H7 (cell line): ENCODE data around the gene CDHR3. TPM values are rescaled to one million over a fixed set of nuclear protein-coding genes. Genes with fewer than 3 reads are reported as not detected.
"Not testable (repeated sequence)": the region's sequence is repeated elsewhere in the genome, so short reads cannot be mapped to it uniquely, and the experiment has no call there.

ENCODE experiments used
- DNase-seq: peaks from one replicate; pipeline ENCODE4 v3.0.0; 2012
- H3K27me3 ChIP-seq: 2 replicates; pipeline ENCODE4 v1.6.0; 2011; ENCODE audit warnings: mild to moderate bottlenecking, low read length; ENCODE audit not compliant: control insufficient read depth, insufficient read depth
- H3K36me3 ChIP-seq: replicated peaks from 2 replicates; pipeline ENCODE4 v1.5.1; 2011; ENCODE audit warnings: low read length; ENCODE audit not compliant: control insufficient read depth, insufficient read depth
- H3K4me3 ChIP-seq: 2 replicates; pipeline ENCODE4 v1.5.1; 2011; ENCODE audit warnings: low read depth, mild to moderate bottlenecking, control low read depth, low read length, moderate library complexity; ENCODE audit not compliant: insufficient read depth
- total RNA-seq: library from RNA; depleted of rRNA; stranded (reverse); fragments of >200 nt; shearing (Covaris generic); gene quantifications from 2 replicates; pipeline ENCODE4 v1.2.3, GENCODE V29; 2014

CDHR3 gene
- total RNA-seq, 1 experiment from 2014 or later, result 5.7 TPM

DNA sequence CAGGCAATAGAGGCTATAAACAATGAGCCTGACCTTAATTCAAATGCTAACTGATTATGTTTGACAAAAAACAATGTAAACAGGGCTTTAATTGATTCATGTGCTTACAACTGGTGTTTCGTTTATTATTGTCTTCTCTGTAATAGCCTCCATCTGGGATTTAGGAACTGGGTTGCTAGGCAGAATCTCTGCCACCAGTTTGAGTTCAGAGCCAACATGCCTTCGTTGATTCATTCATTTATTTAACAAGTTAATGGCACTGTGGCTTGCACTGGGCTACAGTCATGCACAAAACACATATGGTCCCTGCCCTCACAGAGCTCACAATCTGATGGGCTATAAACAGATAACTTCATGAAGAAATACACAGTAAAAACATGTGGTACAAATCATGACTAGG, 19.6 kb upstream of the CDHR3 start:
- Histone ChIP-seq H3K4me3 (no peak overlapping the region), H3K27me3 (no peaks in the 10 kb centered on the region), H3K36me3 (no peaks in the 10 kb centered on the region)
- DNase-seq, result no peak

GRCh38 chr7:105945848-105946247, 17.2 kb upstream of the CDHR3 start:
- Histone ChIP-seq H3K4me3 (no peak overlapping the region), H3K36me3 (no peaks in the 10 kb centered on the region), H3K27me3 (no peaks in the 10 kb centered on the region)
- DNase-seq, result no peak

GRCh38 chr7:105951597-105951996, 11.5 kb upstream of the CDHR3 start:
- H3K27me3 ChIP-seq, result no peaks in the 10 kb centered on the region
- no peaks in the 10 kb centered on the region for H3K36me3 ChIP-seq
- no peak for DNase-seq
- H3K4me3 ChIP-seq, result no peak overlapping the region

GRCh38 chr7:105952917-105953595, 10.0 kb upstream of the CDHR3 start:
- no peaks in the 10 kb centered on the region for H3K27me3 ChIP-seq

DNA sequence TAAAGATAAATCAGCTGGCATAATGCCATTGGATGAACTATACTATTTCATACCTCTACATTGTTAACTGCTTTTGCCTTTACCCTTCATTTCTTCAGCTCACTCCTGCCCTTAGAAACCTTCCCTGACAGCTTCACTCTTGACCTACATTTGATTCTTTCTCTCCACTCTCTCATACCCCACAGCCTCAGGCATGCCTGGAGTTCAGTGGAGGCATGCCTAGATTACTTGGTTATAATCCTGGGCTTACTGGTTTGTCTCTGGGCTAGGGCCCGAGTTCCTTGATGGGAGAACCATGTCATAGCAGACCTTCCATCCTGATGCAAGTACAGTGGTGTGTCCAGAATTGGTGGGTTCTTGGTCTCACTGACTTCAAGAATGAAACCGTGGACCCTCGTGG, 8.4 kb upstream of the CDHR3 start:
- no peak overlapping the region for H3K4me3 ChIP-seq
- no peak for DNase-seq
- H3K27me3 ChIP-seq, result no peaks in the 10 kb centered on the region
- no peaks in the 10 kb centered on the region for H3K36me3 ChIP-seq

More at GRCh38 chr7:105952917-105953595, 10.0 kb upstream of the CDHR3 start:
- Histone ChIP-seq H3K4me3 (no peak overlapping the region), H3K36me3 (no peaks in the 10 kb centered on the region)
- no peak for DNase-seq

DNA sequence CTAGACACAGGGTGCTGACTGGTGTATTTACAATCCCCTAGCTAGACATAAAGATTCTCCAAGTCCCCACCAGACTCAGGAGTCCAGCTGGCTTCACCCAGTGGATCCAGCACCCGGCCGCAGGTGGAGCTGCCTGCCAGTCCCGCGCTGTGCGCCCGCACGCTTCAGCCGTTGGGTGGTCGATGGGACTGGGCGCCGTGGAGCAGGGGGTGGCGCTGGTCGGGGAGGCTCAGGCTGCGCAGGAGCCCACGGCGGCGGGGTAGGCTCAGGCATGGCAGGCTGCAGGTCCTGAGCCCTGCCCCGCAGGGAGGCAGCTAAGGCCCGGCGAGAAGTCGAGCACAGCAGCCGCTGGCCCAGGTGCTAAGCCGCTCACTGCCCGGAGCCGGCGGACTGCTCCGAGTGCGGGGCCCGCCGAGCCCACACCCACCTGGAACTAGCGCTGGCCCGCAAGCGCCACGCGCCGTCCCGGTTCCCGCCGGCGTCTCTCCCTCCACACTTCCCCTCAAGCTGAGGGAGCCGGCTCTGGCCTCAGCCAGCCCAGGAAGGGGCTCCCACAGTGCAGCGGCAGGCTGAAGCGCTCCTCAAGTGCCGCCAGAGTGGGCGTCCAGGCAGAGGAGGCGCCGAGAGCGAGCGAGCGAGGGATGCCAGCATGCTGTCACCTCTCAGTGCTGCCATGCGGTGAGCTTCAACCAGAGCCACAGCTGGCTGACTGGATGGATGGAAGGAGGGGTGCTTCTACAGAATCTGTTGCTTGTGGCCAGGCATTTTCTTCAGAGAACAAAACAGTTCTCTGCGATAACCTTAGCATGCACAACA, 7.2 kb upstream of the CDHR3 start:
- H3K36me3 ChIP-seq, H3K27me3 ChIP-seq, DNase-seq, H3K4me3 ChIP-seq: not testable (repeated sequence)

DNA sequence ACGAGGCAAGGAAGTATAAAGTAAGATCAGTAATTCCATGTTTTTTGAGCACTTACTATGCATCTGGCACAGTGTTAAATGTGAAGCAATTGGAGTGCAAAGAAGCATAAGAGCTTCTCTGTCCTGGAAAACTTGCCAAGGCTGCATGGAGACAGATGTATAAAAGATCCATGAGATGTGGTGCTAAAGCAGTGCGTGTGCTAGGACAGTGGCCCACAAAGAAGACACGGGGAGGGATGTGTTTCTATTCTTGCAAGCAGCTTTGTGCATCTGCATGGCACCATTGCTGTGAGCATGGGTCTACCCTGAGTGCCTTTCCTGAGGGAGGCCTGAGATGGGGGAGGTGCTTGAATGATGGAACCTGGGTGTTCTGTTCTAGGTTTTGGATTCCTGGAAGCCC, 5.1 kb upstream of the CDHR3 start:
- Histone ChIP-seq H3K36me3 (no peaks in the 10 kb centered on the region), H3K27me3 (no peaks in the 10 kb centered on the region), H3K4me3 (no peak overlapping the region)
- DNase-seq, result no peak

DNA sequence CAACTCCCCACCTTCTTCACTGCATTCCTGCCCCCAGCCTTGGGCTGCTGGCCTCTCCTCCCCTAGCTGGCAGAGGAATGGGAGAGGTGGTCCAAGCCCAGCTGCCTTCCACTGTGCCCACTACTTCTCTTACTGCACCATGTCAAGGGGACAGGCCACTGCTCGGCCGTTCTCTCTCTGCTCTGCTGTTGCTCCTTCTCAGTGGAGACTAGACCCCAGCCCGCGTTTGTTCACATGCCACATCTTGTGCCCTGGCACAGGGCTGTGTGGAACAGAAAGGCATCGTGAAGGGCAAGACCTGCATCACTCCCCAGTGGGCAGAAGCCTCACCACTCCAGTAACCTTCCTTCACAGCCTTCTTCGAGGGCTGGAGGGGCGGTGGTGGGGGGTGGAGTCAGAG, 711 bp upstream of the CDHR3 start:
- Histone ChIP-seq H3K4me3 (no peak overlapping the region), H3K36me3 (no peaks in the 10 kb centered on the region)

DNA sequence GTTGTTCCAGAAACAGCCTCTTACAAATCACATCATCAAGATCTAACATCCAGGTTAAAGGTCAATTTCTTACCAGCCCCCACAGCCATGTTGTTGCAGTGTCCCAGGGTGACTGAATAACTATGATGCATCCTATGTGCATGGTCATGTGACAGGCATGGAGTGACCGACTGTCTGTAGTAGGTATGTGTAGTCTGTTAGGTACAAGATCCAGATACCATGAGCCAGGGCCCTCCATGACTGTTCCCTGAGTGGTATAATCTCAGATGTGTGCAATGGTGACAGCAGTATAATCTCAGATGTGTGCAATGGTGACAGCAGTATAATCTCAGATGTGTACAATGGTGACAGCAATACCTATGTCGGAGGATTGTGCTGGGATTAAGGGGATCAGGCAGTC, 8.8 kb downstream of the CDHR3 start:
- Histone ChIP-seq H3K4me3 (no peak overlapping the region), H3K27me3 (no peaks in the 10 kb centered on the region), H3K36me3 (no peaks in the 10 kb centered on the region)
- no peak for DNase-seq

More for the DNA sequence above, 711 bp upstream of the CDHR3 start:
- DNase-seq, result no peak
- H3K27me3 ChIP-seq, result no peaks in the 10 kb centered on the region

DNA sequence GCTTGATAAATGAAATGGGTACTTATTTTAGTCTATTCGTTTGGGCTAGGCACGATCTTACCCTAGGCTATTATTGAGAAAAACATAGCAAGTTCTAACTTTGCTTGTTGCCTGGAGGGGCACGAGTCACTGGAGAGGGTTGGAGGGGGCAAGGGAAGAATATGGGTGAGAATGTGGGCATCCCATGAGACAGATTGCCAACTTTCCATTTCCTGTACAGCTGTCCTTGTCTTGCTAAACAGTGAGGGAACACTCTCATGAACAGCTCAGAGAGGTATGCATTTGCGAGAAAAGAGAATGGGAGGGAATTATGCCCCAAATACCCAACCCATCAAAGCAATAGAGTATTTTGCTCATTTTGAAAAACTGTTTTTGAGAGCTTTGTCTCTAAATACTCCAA, 9.2 kb downstream of the CDHR3 start:
- H3K4me3 ChIP-seq, result no peak overlapping the region
- no peaks in the 10 kb centered on the region for H3K27me3 ChIP-seq
- no peak for DNase-seq
- no peaks in the 10 kb centered on the region for H3K36me3 ChIP-seq

DNA sequence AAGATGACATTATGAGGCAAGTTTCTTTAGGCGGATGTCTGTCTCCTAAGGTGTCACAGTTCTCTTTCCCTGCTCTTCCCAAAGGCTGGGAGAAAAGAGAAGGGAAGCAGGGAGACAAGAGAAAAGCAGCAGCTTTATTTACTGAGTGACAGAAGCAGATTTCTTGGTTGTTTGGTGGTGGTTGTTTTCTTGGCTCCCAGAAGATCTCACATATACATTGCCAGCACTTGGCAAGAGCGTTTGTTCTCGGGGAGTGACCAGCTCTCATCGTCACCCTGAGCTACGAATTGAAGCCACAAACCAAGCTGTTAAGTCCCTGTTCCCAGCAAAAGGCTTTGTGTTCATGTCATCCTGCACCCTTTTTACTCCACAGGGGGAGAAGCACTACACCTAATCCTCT, 11.4 kb downstream of the CDHR3 start:
- no peak for DNase-seq
- no peak overlapping the region for H3K4me3 ChIP-seq

GRCh38 chr7:105975770-105976417, 12.8 kb downstream of the CDHR3 start:
- Histone ChIP-seq H3K36me3 (no peaks in the 10 kb centered on the region), H3K27me3 (no peaks in the 10 kb centered on the region), H3K4me3 (no peak overlapping the region)
- DNase-seq, result no peak

More for the DNA sequence above, 11.4 kb downstream of the CDHR3 start:
- Histone ChIP-seq H3K27me3 (no peaks in the 10 kb centered on the region), H3K36me3 (no peaks in the 10 kb centered on the region)

DNA sequence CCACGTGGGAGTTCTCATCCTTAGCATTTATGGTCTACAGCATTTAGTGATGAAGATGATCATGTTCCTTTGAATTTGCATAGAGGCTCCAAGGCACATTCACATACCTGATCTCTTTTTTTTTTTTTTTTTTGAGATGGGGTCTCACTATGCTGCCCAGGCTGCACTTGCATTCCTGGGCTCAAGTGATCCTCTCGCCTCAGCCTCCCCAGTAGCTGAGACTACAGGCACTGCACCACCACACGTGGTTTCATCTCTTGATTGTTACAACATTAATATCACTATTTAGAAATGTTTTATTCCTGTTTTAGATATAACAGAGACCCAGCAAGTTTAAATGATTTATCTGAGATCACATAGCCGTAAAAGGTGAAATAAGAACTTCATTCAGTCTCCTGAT, 13.8 kb downstream of the CDHR3 start:
- Histone ChIP-seq H3K4me3 (no peak overlapping the region), H3K36me3 (no peaks in the 10 kb centered on the region), H3K27me3 (no peaks in the 10 kb centered on the region)
- no peak for DNase-seq

DNA sequence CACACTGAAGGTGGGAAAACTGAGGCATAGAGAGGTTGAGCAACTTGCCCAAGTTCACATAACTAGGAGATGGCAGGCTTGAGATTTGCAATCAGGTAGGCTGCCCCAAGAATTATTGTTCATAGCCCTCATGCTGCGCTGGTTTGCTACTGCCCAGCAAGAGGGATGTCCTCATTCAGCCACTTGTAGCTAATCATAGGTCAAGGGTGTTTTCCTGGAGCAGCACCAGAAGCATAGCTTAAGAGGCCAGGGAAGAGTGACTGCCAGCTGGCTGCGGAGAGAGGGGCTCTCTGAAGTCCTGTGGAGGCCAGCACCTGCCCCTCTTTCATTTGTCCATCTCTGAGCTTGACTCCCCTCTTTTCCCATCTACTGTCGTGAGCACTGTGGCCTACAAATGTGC, 15.0 kb downstream of the CDHR3 start:
- H3K36me3 ChIP-seq, result no peaks in the 10 kb centered on the region
- no peak overlapping the region for H3K4me3 ChIP-seq
- H3K27me3 ChIP-seq, result no peaks in the 10 kb centered on the region
- DNase-seq, result no peak

DNA sequence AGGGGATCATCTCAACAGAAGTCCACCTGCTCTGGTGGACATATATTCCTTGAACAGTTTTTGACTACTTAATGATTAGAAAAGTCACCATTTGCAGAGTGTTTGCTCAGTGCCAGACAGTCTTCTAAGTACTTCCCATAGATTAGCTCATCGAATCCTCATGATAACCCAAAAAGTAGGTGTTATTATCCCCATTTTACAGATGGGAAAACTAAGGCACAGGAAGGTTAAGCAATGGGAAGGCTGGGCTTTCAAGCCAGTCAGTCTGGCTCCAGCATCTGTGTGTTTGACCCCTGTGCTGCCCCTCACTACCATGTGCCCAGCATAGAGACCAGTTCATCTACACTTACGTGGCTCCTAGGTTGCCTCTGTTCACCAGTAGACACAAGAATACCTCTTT, 15.9 kb downstream of the CDHR3 start:
- DNase-seq, result no peak
- Histone ChIP-seq H3K4me3 (no peak overlapping the region), H3K27me3 (no peaks in the 10 kb centered on the region), H3K36me3 (no peaks in the 10 kb centered on the region)
